Activated CD4-positive, alpha-beta T cell treated with anti-CD3 and anti-CD28 coated beads, Interleukin-2, amount 10 ng/mL, durations not matched to agents 7 days and 5 days (primary cell): ENCODE data around the gene DOC2A. TPM values are rescaled to one million over a fixed set of nuclear protein-coding genes. Genes with fewer than 3 reads are reported as not detected.
A peak's percentile ranks its signal among the peaks of the same experiment; 100 is the strongest.
"Not testable (repeated sequence)": the region's sequence is repeated elsewhere in the genome, so short reads cannot be mapped to it uniquely, and the experiment has no call there.

Source experiments
- CTCF ChIA-PET: fragments of 350-600 bp; sonication (Branson Sonifier 250); formaldehyde crosslinking; loops from one replicate; lab custom pipeline; 2021; ENCODE audit warnings: antibody characterized with exemption; lab: Charles Lee
- POLR2A ChIA-PET: fragments of 350-600 bp; sonication (Branson Sonifier 250); formaldehyde crosslinking; loops from one replicate; lab custom pipeline; 2021; ENCODE audit warnings: antibody characterized with exemption; lab: Charles Lee
- DNase-seq: peaks from one replicate; pipeline ENCODE4 v3.0.0-alpha.2; 2020
- H3K27ac Mint-ChIP-seq: one replicate; pipeline ENCODE4 v1.8.0; 2021; ENCODE audit warnings: mild to moderate bottlenecking, moderate library complexity, mixed read lengths
- H3K27me3 Mint-ChIP-seq: one replicate; pipeline ENCODE4 v1.8.0; 2021; ENCODE audit warnings: mixed read lengths
- H3K36me3 Mint-ChIP-seq: one replicate; pipeline ENCODE4 v1.8.0; 2021; ENCODE audit warnings: low read depth, mixed read lengths
- H3K4me1 Mint-ChIP-seq: one replicate; pipeline ENCODE4 v1.8.0; 2021; ENCODE audit warnings: mixed read lengths
- H3K4me3 Mint-ChIP-seq: one replicate; pipeline ENCODE4 v1.8.0; 2021; ENCODE audit warnings: mild to moderate bottlenecking, moderate library complexity, mixed read lengths
- H3K9me3 Mint-ChIP-seq: one replicate; pipeline ENCODE4 v1.8.0; 2021; ENCODE audit warnings: mixed read lengths
- total RNA-seq, 2 experiments: library from RNA; stranded (reverse); gene quantifications; one replicate each; pipeline ENCODE4 v1.2.3, GENCODE V29; 2021

DOC2A gene
- total RNA-seq, 2 experiments from 2014 or later = 0.19 to 0.30 TPM

DNA sequence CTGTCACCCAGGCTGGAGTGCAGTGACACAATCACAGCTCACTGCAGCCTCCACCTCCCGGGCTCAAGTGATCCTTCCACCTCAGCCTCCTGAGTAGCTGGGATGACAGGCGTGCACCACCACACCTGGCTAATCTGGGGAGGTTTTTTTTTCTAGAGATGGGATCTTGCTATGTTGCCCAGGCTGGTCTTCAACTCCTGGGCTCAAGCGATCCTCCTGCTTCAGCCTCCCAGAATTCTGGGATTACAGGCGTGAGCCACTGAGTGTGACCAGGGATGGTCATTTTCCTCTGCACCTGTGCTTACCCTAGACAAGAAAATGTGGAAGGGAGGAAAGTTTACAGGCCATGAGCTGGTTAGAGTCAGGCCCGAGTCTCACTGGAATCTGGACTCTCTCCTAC lies 29.9 kb upstream of the DOC2A start:
- H3K27ac Mint-ChIP-seq, POLR2A ChIA-PET, H3K27me3 Mint-ChIP-seq, H3K4me3 Mint-ChIP-seq, CTCF ChIA-PET, H3K9me3 Mint-ChIP-seq, H3K4me1 Mint-ChIP-seq, DNase-seq, H3K36me3 Mint-ChIP-seq: not testable (repeated sequence)

DNA sequence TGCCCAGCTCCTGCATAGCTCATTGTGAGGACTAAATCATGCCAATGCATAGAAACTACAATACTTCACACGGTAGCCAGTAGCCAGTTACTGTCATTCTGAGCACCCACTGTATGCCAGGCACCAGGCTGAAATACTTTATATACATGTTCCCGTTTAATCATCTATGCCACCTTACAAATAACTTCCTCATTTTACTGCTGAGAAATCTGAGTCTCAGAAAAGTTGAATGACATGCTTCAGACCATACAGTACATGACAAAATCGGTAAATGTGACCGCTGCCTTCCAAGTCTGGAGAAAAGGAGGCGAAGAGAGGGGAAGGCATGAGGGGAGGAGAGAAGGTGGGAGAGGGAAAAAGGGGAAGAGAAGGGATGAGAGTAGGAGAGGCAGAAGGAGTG lies 29.4 kb upstream of the DOC2A start:
- H3K27me3 Mint-ChIP-seq = peaks cover 7% of the 10 kb centered on the region
- H3K4me3 Mint-ChIP-seq = no peak overlapping the region
- no peaks in the 10 kb centered on the region for H3K9me3 Mint-ChIP-seq
- H3K4me1 Mint-ChIP-seq = peaks cover 8% of the 10 kb centered on the region
- H3K36me3 Mint-ChIP-seq = no peaks in the 10 kb centered on the region
- POLR2A ChIA-PET = no interaction called here
- CTCF ChIA-PET = interaction anchor here (0.6 kb wide), 2 partner anchors 84 to 1076 kb away, joined by 3 read pairs; no protein-coding TSS in a partner anchor
- no peak overlapping the region for H3K27ac Mint-ChIP-seq
- no peak for DNase-seq

GRCh38 chr16:30033270-30033669 lies 22.4 kb upstream of the DOC2A start:
- peaks cover 34% of the 10 kb centered on the region for H3K27me3 Mint-ChIP-seq
- peaks cover 20% of the 10 kb centered on the region for H3K4me1 Mint-ChIP-seq
- H3K4me3 Mint-ChIP-seq = no peak overlapping the region
- ChIA-PET CTCF (interaction anchor here (1.0 to 1.9 kb wide), 7 partner anchors 11 to 334 kb away, joined by 3 to 8 read pairs (median 5); partner anchors contain the start of gene KIF22), POLR2A (no interaction called here)
- no peak overlapping the region for H3K27ac Mint-ChIP-seq
- H3K9me3 Mint-ChIP-seq = no peaks in the 10 kb centered on the region
- peaks cover 3% of the 10 kb centered on the region for H3K36me3 Mint-ChIP-seq
- DNase-seq = no peak

- Mint-ChIP-seq H3K4me1 (peaks cover 20% of the 10 kb centered on the region), H3K36me3 (peaks cover 3% of the 10 kb centered on the region), H3K4me3 (no peak overlapping the region), H3K27ac (no peak overlapping the region), H3K9me3 (no peaks in the 10 kb centered on the region), H3K27me3 (peaks cover 44% of the 10 kb centered on the region)
- POLR2A ChIA-PET = no interaction called here
- peak; percentile 76 for DNase-seq
- CTCF ChIA-PET = interaction anchor here (0.6 to 2.1 kb wide), 30 partner anchors 9 to 358 kb away, joined by 3 to 13 read pairs (median 4); partner anchors contain the start of genes ALDOA, C16orf92, KCTD13 and KIF22
Observed at GRCh38 chr16:30032083-30032819, 21.4 kb upstream of the DOC2A start.

DNA sequence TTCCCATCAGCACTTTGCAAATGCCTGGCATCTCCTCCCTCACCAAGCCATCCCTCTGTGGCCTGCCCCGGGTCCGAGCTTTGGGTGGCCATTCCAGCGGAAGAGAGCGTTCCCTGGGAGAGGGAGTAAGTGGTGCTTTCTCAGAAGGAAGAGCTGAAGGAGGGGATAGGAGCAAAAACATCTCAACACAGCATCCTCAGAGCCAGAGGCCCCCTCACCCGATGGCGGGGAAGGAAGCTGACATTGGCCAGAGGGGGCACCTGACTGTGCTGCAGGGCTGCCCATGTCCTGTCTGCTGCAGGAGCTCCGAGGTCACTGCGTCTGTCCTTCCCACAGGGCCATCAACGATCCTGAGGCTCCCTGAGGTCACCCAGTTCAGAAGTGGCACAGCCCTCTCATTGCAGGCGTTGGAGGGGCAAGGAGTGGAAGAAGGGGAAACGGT lies 20.7 kb upstream of the DOC2A start:
- DNase-seq = no peak
- ChIA-PET POLR2A (no interaction called here), CTCF (interaction anchor here (0.8 to 2.1 kb wide), 21 partner anchors 9 to 332 kb away, joined by 3 to 13 read pairs (median 5); partner anchors contain the start of genes ALDOA, C16orf92, KCTD13 and TBX6)
- Mint-ChIP-seq H3K9me3 (no peaks in the 10 kb centered on the region), H3K4me3 (no peak overlapping the region), H3K36me3 (peaks cover 3% of the 10 kb centered on the region), H3K4me1 (peaks cover 19% of the 10 kb centered on the region), H3K27me3 (peaks cover 49% of the 10 kb centered on the region), H3K27ac (no peak overlapping the region)

DNA sequence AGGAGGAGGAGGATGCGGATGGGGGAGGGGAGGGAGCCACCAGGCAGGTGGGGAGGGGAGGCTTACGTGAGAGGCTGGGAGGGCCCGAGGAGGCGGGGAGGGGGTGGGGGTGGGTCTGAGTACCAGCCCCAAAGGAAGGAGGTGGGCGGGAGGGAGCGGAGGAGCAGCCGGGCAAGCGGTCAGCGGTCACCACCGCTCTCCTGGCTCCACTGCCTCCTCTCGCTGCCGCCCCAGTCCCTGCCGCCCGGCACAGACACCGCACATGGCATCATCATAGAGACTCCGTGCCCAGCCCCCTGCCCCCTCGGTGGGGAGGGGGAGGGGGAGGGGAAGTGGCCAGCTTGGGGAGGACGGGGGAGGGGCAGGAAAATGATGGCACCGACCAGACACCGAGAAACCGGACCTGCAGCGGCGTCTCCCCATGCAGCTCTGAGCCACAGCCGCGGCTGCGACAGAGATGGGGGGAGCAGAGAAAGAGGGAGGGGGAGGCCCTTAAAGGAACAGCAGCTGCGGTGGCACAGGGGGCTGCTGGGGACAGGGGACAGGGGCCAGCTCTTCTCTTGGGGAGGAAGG lies 20.1 kb upstream of the DOC2A start, which contains the start of gene TLCD3B:
Gene TLCD3B, minus strand, starts transcription at position 431 of the 573 bp plus-strand sequence. CDS start 744 bp downstream, outside the sequence.
- Mint-ChIP-seq H3K9me3 (no peaks in the 10 kb centered on the region), H3K27ac (no peak within 1 kb of the TSS), H3K4me3 (no peak within 1 kb of the TSS), H3K27me3 (peaks cover 48% of the 10 kb centered on the region), H3K36me3 (peaks cover 3% of the 10 kb centered on the region), H3K4me1 (peaks cover 17% of the 10 kb centered on the region)
- ChIA-PET POLR2A (no interaction called here), CTCF (interaction anchor here (0.6 to 2.1 kb wide), 7 partner anchors 8 to 334 kb away, joined by 3 to 13 read pairs (median 5); partner anchors contain the start of genes ALDOA and C16orf92)
- DNase-seq = no peak

DNA sequence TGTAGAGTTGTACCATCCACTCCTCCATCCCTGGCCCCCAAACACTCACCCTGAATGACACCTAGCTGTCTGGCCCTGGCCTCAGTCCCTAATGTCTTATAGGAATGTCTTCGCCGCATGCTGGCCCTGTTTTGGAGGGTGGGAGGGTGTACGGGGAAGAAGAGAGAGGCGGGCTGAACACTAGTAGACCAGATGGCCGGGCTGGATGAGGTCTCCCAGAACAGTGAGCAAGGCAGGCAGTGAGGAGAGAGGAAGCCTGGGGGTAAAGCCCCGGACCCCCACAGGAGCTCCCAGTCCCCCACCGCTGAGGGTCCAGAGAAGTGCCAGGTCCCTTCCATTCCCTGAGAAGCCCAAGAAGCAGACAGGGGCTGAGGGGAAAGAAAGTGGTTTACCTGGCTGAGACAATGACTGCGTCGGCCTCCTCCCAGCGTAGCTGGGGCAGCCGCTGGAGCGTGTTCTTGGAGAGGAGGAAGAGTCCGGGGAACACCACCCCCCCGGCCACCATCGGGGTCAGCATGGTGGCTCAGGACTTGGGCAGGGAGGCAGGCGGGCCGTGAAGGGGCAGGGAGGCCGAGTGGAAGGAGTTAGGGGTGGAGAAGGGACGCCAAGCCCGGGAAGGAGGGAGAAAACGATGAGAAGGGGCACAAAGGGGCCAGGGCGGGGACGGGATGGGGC lies 19.3 kb upstream of the DOC2A start:
- Mint-ChIP-seq H3K36me3 (peaks cover 3% of the 10 kb centered on the region), H3K9me3 (no peaks in the 10 kb centered on the region), H3K4me3 (no peak overlapping the region), H3K27ac (no peak overlapping the region), H3K4me1 (peaks cover 14% of the 10 kb centered on the region), H3K27me3 (peaks cover 48% of the 10 kb centered on the region)
- no peak for DNase-seq
- CTCF ChIA-PET = no interaction called here
- POLR2A ChIA-PET = no interaction called here

DNA sequence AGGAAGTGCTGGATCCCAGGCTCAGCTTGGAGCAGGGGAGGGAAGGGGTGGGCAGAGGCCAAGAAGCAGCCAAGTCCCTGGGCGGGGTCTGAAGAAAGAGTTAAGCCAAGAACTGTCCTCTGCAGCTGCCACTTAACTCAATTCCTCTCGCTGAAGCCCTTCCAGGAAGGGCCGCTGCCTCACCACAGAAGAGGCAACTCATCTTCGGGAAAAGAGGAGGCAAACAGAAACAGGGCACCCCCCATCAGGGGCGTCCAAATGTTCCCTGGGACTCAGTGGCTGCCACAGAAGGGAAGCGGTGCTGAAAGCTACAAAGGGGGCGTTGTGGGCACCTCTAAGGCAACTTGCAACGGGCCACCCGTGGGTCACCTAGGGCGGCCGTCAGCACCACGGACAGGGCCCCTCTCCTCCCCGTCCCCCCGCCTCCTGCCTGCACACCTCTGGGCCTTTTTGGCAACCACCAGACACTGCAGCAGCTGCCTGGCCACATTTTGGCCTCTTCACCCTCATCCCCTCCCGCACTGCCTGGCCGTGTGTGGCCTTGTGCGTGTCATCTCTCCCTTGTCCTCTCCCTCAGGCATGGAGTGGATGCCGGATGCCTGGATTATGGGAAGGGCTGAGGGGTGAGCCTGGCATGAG lies 17.7 kb upstream of the DOC2A start:
- no peaks in the 10 kb centered on the region for H3K9me3 Mint-ChIP-seq
- H3K36me3 Mint-ChIP-seq = peaks cover 3% of the 10 kb centered on the region
- DNase-seq = peak; percentile 32
- CTCF ChIA-PET = interaction anchor here (0.6 kb wide), 1 partner anchor 12 kb away, joined by 3 read pairs; no protein-coding TSS in a partner anchor
- POLR2A ChIA-PET = interaction anchor here (0.5 kb wide), 1 partner anchor 351 kb away, joined by 4 read pairs; no protein-coding TSS in a partner anchor
- peaks cover 10% of the 10 kb centered on the region for H3K4me1 Mint-ChIP-seq
- no peak overlapping the region for H3K4me3 Mint-ChIP-seq
- H3K27me3 Mint-ChIP-seq = peaks cover 48% of the 10 kb centered on the region
- no peak overlapping the region for H3K27ac Mint-ChIP-seq

DNA sequence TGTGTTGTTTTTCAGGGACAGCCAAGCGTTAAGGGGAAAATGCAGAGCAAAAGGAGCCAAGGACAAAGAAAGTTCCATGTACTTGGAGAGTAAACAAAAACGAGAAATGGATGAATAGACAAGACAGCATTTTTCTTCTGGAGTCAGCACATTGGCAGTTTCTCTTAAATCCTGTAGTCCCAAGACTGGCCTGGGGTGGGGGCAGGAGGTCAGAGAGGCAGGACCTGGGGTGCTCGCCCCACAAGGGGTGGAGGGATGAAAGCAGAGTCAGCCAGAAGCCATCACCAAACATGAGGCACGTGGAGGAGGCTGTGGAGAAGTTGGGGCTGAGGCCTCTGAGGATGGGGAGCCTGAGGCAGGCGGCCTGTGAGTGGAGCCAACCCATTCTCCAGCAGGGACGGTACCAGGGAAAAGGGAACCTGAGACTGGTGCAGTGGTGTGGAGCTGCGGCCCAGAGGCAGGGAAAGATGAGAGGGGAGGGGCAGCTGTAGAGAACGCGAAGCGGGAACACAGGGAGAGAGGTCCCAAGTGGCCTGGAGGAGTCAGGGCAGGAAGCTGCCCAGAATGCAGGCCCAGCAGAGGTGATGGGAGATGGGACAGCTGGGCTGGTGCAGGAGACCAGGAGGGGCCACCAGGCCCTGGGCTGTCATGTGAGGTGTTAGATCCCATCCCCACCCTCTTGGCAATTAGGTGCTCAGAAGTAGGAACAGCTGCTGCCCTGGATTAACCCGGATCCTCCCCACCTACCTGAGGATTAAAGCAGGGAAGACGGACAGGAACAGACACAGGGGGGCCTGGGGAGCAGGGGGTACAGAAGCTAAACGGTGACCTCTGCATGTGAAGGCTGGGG lies 17.0 kb upstream of the DOC2A start:
- H3K9me3 Mint-ChIP-seq = no peaks in the 10 kb centered on the region
- H3K36me3 Mint-ChIP-seq = peaks cover 3% of the 10 kb centered on the region
- no peak for DNase-seq
- no peak overlapping the region for H3K4me3 Mint-ChIP-seq
- no peak overlapping the region for H3K27ac Mint-ChIP-seq
- CTCF ChIA-PET = interaction anchor here (0.6 kb wide), 1 partner anchor 11 kb away, joined by 3 read pairs; no protein-coding TSS in a partner anchor
- peaks cover 48% of the 10 kb centered on the region for H3K27me3 Mint-ChIP-seq
- peaks cover 7% of the 10 kb centered on the region for H3K4me1 Mint-ChIP-seq
- POLR2A ChIA-PET = interaction anchor here (0.5 kb wide), 1 partner anchor 350 kb away, joined by 4 read pairs; no protein-coding TSS in a partner anchor

GRCh38 chr16:30026449-30026848 lies 15.6 kb upstream of the DOC2A start:
- CTCF ChIA-PET = interaction anchor here (0.6 kb wide), 1 partner anchor 197 kb away, joined by 4 read pairs; no protein-coding TSS in a partner anchor

GRCh38 chr16:30025574-30025973 lies 14.7 kb upstream of the DOC2A start:
- H3K36me3 Mint-ChIP-seq = no peaks in the 10 kb centered on the region
- POLR2A ChIA-PET = no interaction called here
- H3K9me3 Mint-ChIP-seq = no peaks in the 10 kb centered on the region
- CTCF ChIA-PET = interaction anchor here (0.5 to 0.7 kb wide), 2 partner anchors 13 to 192 kb away, joined by 3 read pairs; no protein-coding TSS in a partner anchor
- H3K4me1 Mint-ChIP-seq = peaks cover 9% of the 10 kb centered on the region
- H3K27ac Mint-ChIP-seq = no peak overlapping the region
- DNase-seq = no peak
- peaks cover 42% of the 10 kb centered on the region for H3K27me3 Mint-ChIP-seq
- no peak overlapping the region for H3K4me3 Mint-ChIP-seq

More at GRCh38 chr16:30026449-30026848, 15.6 kb upstream of the DOC2A start:
- no peak overlapping the region for H3K27ac Mint-ChIP-seq
- peaks cover 38% of the 10 kb centered on the region for H3K27me3 Mint-ChIP-seq
- H3K9me3 Mint-ChIP-seq = no peaks in the 10 kb centered on the region
- H3K4me3 Mint-ChIP-seq = no peak overlapping the region
- POLR2A ChIA-PET = no interaction called here
- H3K4me1 Mint-ChIP-seq = peaks cover 2% of the 10 kb centered on the region
- no peak for DNase-seq
- H3K36me3 Mint-ChIP-seq = no peaks in the 10 kb centered on the region
